Right renal pelvis (tissue), 4 donors: Measurements from ENCODE around the gene TMEM95. TPM values are rescaled to one million over a fixed set of nuclear protein-coding genes. Genes with fewer than 3 reads are reported as not detected.
A peak's percentile ranks its signal among the peaks of the same experiment; 100 is the strongest.
"Not testable (repeated sequence)": the region's sequence is repeated elsewhere in the genome, so short reads cannot be mapped to it uniquely, and the experiment has no call there.

Source experiments
- DNase-seq, 4 donors: peaks; one replicate each; pipeline ENCODE4 v3.0.0-alpha.2; 2013; ENCODE audit warnings: low read depth in 4 of 4, low spot score in 3 of 4, missing footprints in 1 of 4
- polyA plus RNA-seq, 4 donors: library from polyadenylated mRNA; unstranded; fragments of 120-200 nt; gene quantifications; one replicate each; pipeline ENCODE4 v1.2.1, GENCODE V29; 2013; ENCODE audit not compliant: insufficient read length in 4 of 4

TMEM95 gene
- polyA plus RNA-seq, 4 donors, result not detected

DNA sequence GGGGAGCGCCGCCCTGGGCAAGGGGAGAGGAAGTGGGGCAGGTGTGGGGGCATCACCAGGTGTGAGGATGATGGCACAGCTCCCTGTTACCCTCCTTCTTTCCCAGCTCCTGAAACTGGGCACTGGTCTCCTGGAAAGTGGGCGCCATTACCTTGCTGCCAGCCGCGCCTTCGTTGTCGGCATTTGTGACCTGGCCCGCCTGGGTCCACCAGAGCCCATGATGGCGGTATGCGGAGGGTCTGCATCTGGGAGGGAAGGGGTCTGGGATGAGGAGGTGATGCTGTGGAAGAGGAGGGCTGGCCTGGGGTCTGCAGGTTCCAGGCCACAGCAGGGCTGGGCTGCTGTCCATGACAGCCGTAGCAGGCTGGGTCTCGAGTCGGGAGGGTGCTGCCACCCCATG, 13.1 kb upstream of the TMEM95 start:
- no peak for DNase-seq

- no peak for DNase-seq
Observed at GRCh38 chr17:7343250-7343649, 11.7 kb upstream of the TMEM95 start.

DNA sequence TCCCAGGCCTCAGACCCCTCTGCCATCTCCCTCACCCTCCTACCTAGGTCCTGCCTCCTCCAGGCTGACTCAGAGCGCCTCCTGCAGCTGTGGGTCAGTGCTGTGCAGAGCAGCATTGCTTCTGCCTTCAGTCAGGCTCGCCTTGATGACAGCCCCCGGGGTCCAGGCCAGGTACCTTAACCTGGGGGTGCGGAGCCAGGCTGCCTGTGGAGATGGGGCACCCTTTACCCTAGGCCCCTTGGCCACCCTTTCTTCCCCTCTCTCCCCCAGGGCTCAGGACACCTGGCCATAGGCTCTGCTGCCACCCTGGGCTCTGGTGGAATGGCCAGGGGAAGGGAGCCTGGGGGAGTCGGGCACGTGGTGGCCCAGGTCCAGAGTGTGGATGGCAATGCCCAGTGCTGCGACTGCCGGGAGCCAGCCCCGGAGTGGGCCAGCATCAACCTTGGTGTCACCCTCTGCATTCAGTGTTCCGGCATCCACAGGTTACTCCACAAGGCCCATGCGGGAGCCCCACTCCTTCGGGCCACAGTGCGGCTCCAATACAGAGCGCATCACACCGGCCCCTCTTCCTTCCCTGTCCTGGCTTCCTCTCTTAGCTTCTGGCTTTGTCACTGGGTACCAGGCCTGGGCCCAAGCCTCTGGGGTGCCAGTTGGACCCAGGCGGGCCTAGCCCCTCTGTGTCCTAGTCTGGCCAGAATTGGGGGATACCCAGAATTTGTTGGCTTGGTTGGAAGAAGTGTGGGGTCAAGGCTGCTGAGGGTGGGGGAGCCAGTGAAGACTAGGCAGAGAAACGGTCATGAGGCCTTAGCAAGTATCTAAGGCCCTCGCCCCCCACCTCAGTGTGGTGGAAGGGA, 8.0 kb upstream of the TMEM95 start:
- DNase-seq, result no peak

- no peak for DNase-seq
Observed at GRCh38 chr17:7347630-7348477, 7.1 kb upstream of the TMEM95 start.

- no peak for DNase-seq
Observed at GRCh38 chr17:7348478-7349242, 6.3 kb upstream of the TMEM95 start.

- DNase-seq, result peak; percentile 66 to 78 (median 74)
Observed at GRCh38 chr17:7351665-7352502, 3.1 kb upstream of the TMEM95 start, which contains the start of gene KCTD11. Gene KCTD11 (plus strand): TSS chr17:7352162.

- DNase-seq, result no peak
Observed at GRCh38 chr17:7352503-7352889, 2.5 kb upstream of the TMEM95 start.

GRCh38 chr17:7352910-7353635, 1.9 kb upstream of the TMEM95 start:
- DNase-seq, result no peak

GRCh38 chr17:7354262-7354843, 603 bp upstream of the TMEM95 start:
- no peak for DNase-seq

GRCh38 chr17:7355573-7355972, 617 bp downstream of the TMEM95 start:
- DNase-seq, result no peak

DNA sequence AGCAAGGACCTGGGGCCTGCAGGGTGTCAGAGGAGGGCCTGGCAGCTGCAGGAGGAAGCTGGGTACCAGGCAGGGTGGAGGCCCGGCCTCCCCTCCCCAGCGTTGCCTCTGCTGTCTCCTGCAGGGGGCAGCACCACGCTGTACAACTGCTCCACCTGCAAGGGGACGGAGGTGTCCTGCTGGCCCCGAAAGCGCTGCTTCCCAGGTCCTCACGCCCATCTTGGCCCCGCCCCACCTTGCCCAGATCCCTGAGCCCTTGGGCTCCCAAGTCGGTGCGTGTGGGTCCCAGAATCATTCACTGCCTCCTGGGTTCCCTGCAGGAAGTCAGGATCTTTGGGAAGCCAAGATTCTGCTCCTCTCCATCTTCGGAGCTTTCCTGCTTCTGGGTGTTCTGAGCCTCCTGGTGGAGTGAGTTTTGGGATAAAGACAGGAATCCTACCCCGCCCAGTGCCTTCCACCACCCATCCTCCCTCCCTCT, 1.2 kb downstream of the TMEM95 start:
- peak in 1 of 4 donors; percentile 61 for DNase-seq

DNA sequence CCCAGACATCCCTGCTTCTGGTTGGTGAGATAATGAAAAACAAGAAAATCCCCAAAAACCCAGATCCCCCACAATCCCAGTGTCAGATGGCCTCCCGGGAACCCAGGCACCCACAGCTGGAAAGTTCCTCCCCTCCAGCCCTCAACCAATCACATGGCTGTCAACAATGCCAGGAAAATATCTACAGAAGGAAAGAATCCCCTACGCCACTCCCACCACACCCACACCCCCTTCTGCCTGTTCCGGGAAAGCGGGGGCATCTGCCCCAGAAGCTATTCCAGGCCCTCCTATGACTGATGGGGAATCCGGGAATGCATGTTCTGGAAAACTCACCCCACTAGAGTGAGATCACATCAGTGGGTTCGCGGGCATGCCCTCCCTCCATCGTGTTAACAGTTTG, 1.8 kb downstream of the TMEM95 start:
- DNase-seq, result no peak

- DNase-seq, result no peak
Observed at GRCh38 chr17:7357381-7357780, 2.4 kb downstream of the TMEM95 start.

- DNase-seq, result no peak
Observed at GRCh38 chr17:7361906-7362305, 7.0 kb downstream of the TMEM95 start.

DNA sequence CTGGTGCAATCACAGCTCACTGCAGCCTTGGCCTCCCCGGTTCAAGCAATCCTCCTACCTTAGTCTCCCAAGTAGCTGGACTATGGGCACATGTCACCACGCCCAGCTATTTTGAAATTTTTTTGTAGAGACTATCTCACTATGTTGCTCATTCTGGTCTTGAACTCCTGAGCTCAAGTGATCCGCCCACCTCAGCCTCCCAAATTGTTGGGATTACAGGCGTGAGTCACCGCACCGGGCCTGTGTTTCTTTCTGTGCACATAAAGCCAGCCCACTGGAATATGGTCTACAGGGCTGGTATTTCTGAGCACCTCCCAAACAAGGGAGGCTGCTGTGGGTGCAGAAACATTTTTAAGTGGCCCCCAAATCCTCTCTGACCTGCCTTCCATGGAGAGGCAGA, 8.4 kb downstream of the TMEM95 start:
- no peak for DNase-seq

GRCh38 chr17:7365963-7366362, 11.0 kb downstream of the TMEM95 start:
- DNase-seq, result not testable (repeated sequence)

DNA sequence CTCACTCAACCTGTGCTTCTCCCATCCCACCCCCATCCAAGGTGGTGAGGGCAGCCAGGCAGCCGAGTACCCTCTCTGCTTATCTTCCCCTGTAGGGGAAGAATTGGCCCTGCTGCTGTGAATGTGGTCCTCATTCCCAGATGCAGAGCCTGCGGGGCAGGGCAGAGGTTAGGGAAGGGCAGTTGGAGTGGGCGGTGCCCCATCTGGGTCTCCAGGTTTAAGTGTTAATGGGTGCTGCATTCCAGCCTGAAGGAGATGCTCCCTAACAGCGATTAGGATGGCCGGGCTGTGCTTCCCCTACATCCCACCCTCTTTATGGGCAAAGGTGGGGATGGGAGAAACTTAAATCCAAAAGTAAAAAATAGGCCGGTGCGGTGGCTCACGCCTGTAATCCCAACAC, 12.1 kb downstream of the TMEM95 start:
- no peak for DNase-seq

- no peak for DNase-seq
Observed at GRCh38 chr17:7367918-7368598, 13.1 kb downstream of the TMEM95 start.
